ENCODE measurements around the gene RASSF1. TPM values are rescaled to one million over a fixed set of nuclear protein-coding genes. Genes with fewer than 3 reads are reported as not detected.

Gene RASSF1
- total RNA-seq, 1 donor, result 45.7 TPM

GRCh38 chr3:50330330-50330729 is 10.3 kb downstream of the RASSF1 start:
- no peak overlapping the region for H3K4me3 ChIP-seq (ENCODE audit: low read depth, low read length)
- TF ChIP-seq CTCF (IDR thresholded peaks at IDR 0.05; ENCODE audit: insufficient read depth, low read length), result no peak
- no peak for DNase-seq (ENCODE audit: low read depth)

GRCh38 chr3:50327943-50328691 is 12.5 kb downstream of the RASSF1 start, which contains the start of gene TUSC2:
TUSC2 (minus strand) TSS chr3:50328223; CDS start chr3:50328099, 124 bp downstream.
- no peak for TF ChIP-seq CTCF (IDR thresholded peaks at IDR 0.05; ENCODE audit: insufficient read depth, low read length)
- DNase-seq (ENCODE audit: low read depth), result peak; percentile 95
- peak within 1 kb of the TSS; percentile 88 for H3K4me3 ChIP-seq (ENCODE audit: low read depth, low read length)

- H3K4me3 ChIP-seq (ENCODE audit: low read depth, low read length), result peak overlapping the region; percentile 88
- TF ChIP-seq CTCF (IDR thresholded peaks at IDR 0.05; ENCODE audit: insufficient read depth, low read length), result no peak
- no peak for DNase-seq (ENCODE audit: low read depth)
Measured at GRCh38 chr3:50327129-50327528, 13.5 kb downstream of the RASSF1 start.

GRCh38 chr3:50326182-50326541 is 14.5 kb downstream of the RASSF1 start:
- DNase-seq (ENCODE audit: low read depth), result no peak
- TF ChIP-seq CTCF (IDR thresholded peaks at IDR 0.05; ENCODE audit: insufficient read depth, low read length), result no peak
- H3K4me3 ChIP-seq (ENCODE audit: low read depth, low read length), result no peak overlapping the region

GRCh38 chr3:50325497-50326181 is 15.0 kb downstream of the RASSF1 start:
- no peak overlapping the region for H3K4me3 ChIP-seq (ENCODE audit: low read depth, low read length)
- TF ChIP-seq CTCF (IDR thresholded peaks at IDR 0.05; ENCODE audit: insufficient read depth, low read length), result no peak
- no peak for DNase-seq (ENCODE audit: low read depth)

- no peak for DNase-seq (ENCODE audit: low read depth)
- no peak overlapping the region for H3K4me3 ChIP-seq (ENCODE audit: low read depth, low read length)
- TF ChIP-seq CTCF (IDR thresholded peaks at IDR 0.05; ENCODE audit: insufficient read depth, low read length), result no peak
Measured at GRCh38 chr3:50325113-50325480, 15.5 kb downstream of the RASSF1 start.

Measured in fibroblast of the aortic adventitia (primary cell).